ENCODE measurements around the gene NELFCD. TPM values are rescaled to one million over a fixed set of nuclear protein-coding genes. Genes with fewer than 3 reads are reported as not detected.

NELFCD gene
- total and polyA plus RNA-seq, 9 of the 15 experiments (the other 6 are each of a cell fraction or from before 2014, with no cell fraction given): 11.7 to 163 (median 96.5) TPM

GRCh38 chr20:58976061-58976730 is 4.9 kb upstream of the NELFCD start:
- ATAC-seq (no peak), FAIRE-seq (no peak), DNase-seq (ENCODE audit: extremely low read depth in 1 of 4, low spot score in 3 of 4) (no peak)
- Histone ChIP-seq H3K27me3 (ENCODE audit: control insufficient read depth in 2 of 2, insufficient read depth in 2 of 2, low read length in 2 of 2) (peaks cover 3 to 16% of the 10 kb centered on the region in 2 experiments; a peak in 3 of 5 replicates), H3K4me2 (ENCODE audit: insufficient read depth, low read length) (no peak overlapping the region), H3K79me2 (ENCODE audit: control insufficient read depth, insufficient read depth, low read length) (peaks cover 1% of the 10 kb centered on the region; the same call in 2 of the 3 replicates), H3K4me1 (replicated peaks in 1 of 2; ENCODE audit: control insufficient read depth in 2 of 2, insufficient read depth in 2 of 2, low read length in 2 of 2) (peaks cover 0 to 6% of the 10 kb centered on the region in 2 experiments; a peak in 2 of 5 replicates), H2AFZ (ENCODE audit: low read depth, low read length) (no peak overlapping the region), H3K4me3 (no peak overlapping the region), H3K9ac (ENCODE audit: insufficient read depth in 1 of 2, low read depth in 2 of 2, low read length in 2 of 2) (no peak overlapping the region), H3K36me3 (ENCODE audit: control insufficient read depth, insufficient read depth, low read length) (no peaks in the 10 kb centered on the region), H3K27ac (ENCODE audit: extremely low read depth, low read depth, low read length) (no peak overlapping the region), H4K20me1 (replicated peaks; ENCODE audit: control insufficient read depth, insufficient read depth, low read length) (no peaks in the 10 kb centered on the region), H3K9me1 (ENCODE audit: control insufficient read depth, insufficient read depth, low read length) (no peaks in the 10 kb centered on the region), H3K9me3 (replicated peaks; ENCODE audit: control insufficient read depth, insufficient read depth, low read depth, low read length) (no peaks in the 10 kb centered on the region)
- in situ Hi-C loops (cut with MboI) (loop anchor here (10.0 kb wide), 1 partner anchor 249 kb away; no protein-coding TSS in a partner anchor), intact Hi-C loops (cut with micrococcal nuclease) (no loop called here)
- TF ChIP-seq SMARCA5 (IDR thresholded peaks at IDR 0.05): no peak
- no peak for TF ChIP-seq E2F8 (IDR thresholded peaks at IDR 0.05; ENCODE audit: low read depth, partially characterized antibody)
- no peak for TF ChIP-seq FOXA3 (CRISPR knock-in tag; conservative IDR thresholded peaks at IDR 0.05 in 1 of 2, IDR thresholded peaks at IDR 0.05 in 1 of 2)
- TF ChIP-seq ZMIZ1 (IDR thresholded peaks at IDR 0.05; ENCODE audit: low read depth in 2 of 2, low read length in 2 of 2): no peak
- TF ChIP-seq TGIF2 (CRISPR knock-in tag; IDR thresholded peaks at IDR 0.05): no peak
- no peak for TF ChIP-seq SRF (CRISPR knock-in tag; IDR thresholded peaks at IDR 0.05)
- no peak for TF ChIP-seq HDGF (IDR thresholded peaks at IDR 0.05)
- TF ChIP-seq MED1 (CRISPR knock-in tag; IDR thresholded peaks at IDR 0.05; ENCODE audit: borderline replicate concordance): no peak
- no TSS peak for BruUV-seq (replicated peaks)
- CTCF ChIA-PET (ENCODE audit: low intra/inter-chr PET ratio): no interaction called here
- POLR2A ChIA-PET: interaction anchor here (0.6 kb wide), 1 partner anchor 14 kb away, joined by 3 read pairs; no protein-coding TSS in a partner anchor
- 36% methylated on average over 3 of the region's 3 CpGs for WGBS (ENCODE audit: insufficient coverage, low coverage, missing lambda C conversion rate)
